Nephron progenitor cell (in vitro differentiated cells): Measurements from ENCODE around the gene TADA1.
A peak's percentile ranks its signal among the peaks of the same experiment; 100 is the strongest.

ENCODE experiments used
- DNase-seq: peaks from one replicate; pipeline ENCODE4 v3.0.0; 2021
- H3K27ac Mint-ChIP-seq: 2 replicates; pipeline ENCODE4 v1.8.0; 2021; ENCODE audit warnings: mild to moderate bottlenecking, moderate library complexity, mixed read lengths
- H3K27me3 Mint-ChIP-seq: 2 replicates; pipeline ENCODE4 v1.8.0; 2021; ENCODE audit warnings: mild to moderate bottlenecking, low read depth, mixed read lengths; ENCODE audit not compliant: poor library complexity
- H3K36me3 Mint-ChIP-seq: 2 replicates; pipeline ENCODE4 v1.8.0; 2021; ENCODE audit warnings: low read depth, mixed read lengths
- H3K4me1 Mint-ChIP-seq: 2 replicates; pipeline ENCODE4 v1.8.0; 2021; ENCODE audit warnings: mixed read lengths
- H3K4me3 Mint-ChIP-seq: 2 replicates; pipeline ENCODE4 v1.8.0; 2021; ENCODE audit warnings: mild to moderate bottlenecking, moderate library complexity, mixed read lengths
- H3K9me3 Mint-ChIP-seq: 2 replicates; pipeline ENCODE4 v1.8.0; 2021; ENCODE audit warnings: mild to moderate bottlenecking, moderate library complexity, mixed read lengths
- CTCF ChIP-seq: fragments of 200-600 bp; sonication (generic); IDR thresholded peaks from 2 replicates; pipeline ENCODE4 v1.5.0; 2021; ENCODE audit warnings: antibody characterized with exemption

Gene TADA1

DNA sequence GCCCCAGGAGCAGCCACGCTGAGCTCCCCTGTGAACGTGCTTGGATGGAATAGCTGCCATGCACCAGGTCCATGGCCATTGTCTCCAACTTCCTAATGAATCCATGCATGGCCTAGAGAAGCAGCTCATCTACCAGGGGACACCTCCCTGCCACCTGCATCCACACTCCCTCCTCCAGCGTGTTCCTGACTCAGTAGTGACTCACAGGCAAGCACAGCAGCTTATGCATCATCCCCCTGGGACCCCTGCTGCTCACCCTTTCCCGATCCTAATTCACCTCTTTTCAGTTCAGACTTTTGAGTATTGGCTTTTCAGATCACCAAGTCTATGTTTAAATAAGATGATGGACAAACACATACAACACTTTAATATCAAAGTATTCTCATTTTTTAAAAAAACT lies 39.9 kb upstream of the TADA1 start:
- peaks cover 4% of the 10 kb centered on the region for H3K4me1 Mint-ChIP-seq
- no peak overlapping the region for H3K27ac Mint-ChIP-seq
- H3K36me3 Mint-ChIP-seq = peaks cover 15% of the 10 kb centered on the region
- H3K9me3 Mint-ChIP-seq = peaks cover 28% of the 10 kb centered on the region
- no peak overlapping the region for H3K4me3 Mint-ChIP-seq
- no peak for DNase-seq
- peaks cover 41% of the 10 kb centered on the region for H3K27me3 Mint-ChIP-seq
- TF ChIP-seq CTCF = no peak

DNA sequence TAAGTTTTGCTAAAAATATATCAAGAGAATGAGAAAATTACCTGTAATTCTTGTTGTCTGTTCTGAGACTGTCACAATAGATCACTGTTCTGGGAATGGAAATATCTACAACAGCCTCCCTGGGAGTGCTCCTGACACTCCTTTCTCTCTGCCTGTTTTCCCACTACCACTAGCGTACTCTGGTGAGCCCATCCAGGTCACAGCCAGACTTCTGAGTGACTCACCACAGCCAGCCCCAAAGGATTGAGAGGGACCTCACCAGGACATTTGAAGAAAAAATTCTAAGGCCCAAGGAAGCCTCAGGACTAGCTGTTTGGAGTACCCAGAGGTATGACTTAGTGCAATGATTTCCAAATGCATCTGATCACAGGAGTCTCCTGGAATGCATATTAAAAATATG lies 39.0 kb upstream of the TADA1 start:
- H3K27me3 Mint-ChIP-seq = peaks cover 34% of the 10 kb centered on the region

DNA sequence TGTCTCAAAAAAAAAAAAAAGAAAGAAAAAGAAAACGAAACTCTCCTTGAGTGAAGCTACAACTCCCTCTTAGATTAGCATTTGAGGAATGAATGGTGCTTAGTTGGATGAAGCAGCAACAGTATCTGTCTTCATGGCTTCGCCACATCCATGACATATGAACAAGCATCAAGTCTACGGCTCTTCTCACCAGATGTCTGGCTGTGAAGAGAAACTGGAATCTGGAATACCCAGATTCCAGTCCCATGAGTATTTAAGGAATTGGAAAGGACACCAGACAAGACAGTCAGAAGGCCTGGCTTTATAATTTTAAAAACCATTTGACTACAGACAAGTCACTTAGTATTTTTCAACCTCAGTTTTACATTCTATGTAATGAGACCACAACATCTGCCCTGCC lies 38.0 kb upstream of the TADA1 start:
- no peak overlapping the region for H3K4me3 Mint-ChIP-seq
- no peak overlapping the region for H3K27ac Mint-ChIP-seq
- peaks cover 24% of the 10 kb centered on the region for H3K27me3 Mint-ChIP-seq
- no peak for DNase-seq
- peaks cover 22% of the 10 kb centered on the region for H3K9me3 Mint-ChIP-seq
- H3K36me3 Mint-ChIP-seq = peaks cover 16% of the 10 kb centered on the region
- TF ChIP-seq CTCF = no peak
- peaks cover 4% of the 10 kb centered on the region for H3K4me1 Mint-ChIP-seq

More for the DNA sequence above, 39.0 kb upstream of the TADA1 start:
- no peak overlapping the region for H3K27ac Mint-ChIP-seq
- H3K4me3 Mint-ChIP-seq = no peak overlapping the region
- peaks cover 28% of the 10 kb centered on the region for H3K9me3 Mint-ChIP-seq
- DNase-seq = no peak
- TF ChIP-seq CTCF = no peak
- H3K4me1 Mint-ChIP-seq = peaks cover 4% of the 10 kb centered on the region
- peaks cover 16% of the 10 kb centered on the region for H3K36me3 Mint-ChIP-seq

GRCh38 chr1:166911624-166912023 lies 35.6 kb upstream of the TADA1 start:
- Mint-ChIP-seq H3K9me3 (peaks cover 22% of the 10 kb centered on the region), H3K27ac (no peak overlapping the region), H3K27me3 (peaks cover 12% of the 10 kb centered on the region), H3K4me1 (peaks cover 4% of the 10 kb centered on the region), H3K4me3 (no peak overlapping the region), H3K36me3 (peaks cover 16% of the 10 kb centered on the region)
- TF ChIP-seq CTCF = no peak
- no peak for DNase-seq

- peak; percentile 69 for DNase-seq
- Mint-ChIP-seq H3K27ac (no peak overlapping the region), H3K36me3 (peaks cover 16% of the 10 kb centered on the region), H3K27me3 (peaks cover 9% of the 10 kb centered on the region), H3K9me3 (peaks cover 22% of the 10 kb centered on the region), H3K4me1 (peaks cover 4% of the 10 kb centered on the region), H3K4me3 (no peak overlapping the region)
- peak; percentile 85 for TF ChIP-seq CTCF
Observed at GRCh38 chr1:166910396-166910994, 34.4 kb upstream of the TADA1 start.

- H3K4me3 Mint-ChIP-seq = no peak overlapping the region
- H3K27ac Mint-ChIP-seq = no peak overlapping the region
- H3K36me3 Mint-ChIP-seq = peaks cover 16% of the 10 kb centered on the region
- no peak for TF ChIP-seq CTCF
- peaks cover 11% of the 10 kb centered on the region for H3K27me3 Mint-ChIP-seq
- peaks cover 4% of the 10 kb centered on the region for H3K4me1 Mint-ChIP-seq
- DNase-seq = no peak
- peaks cover 22% of the 10 kb centered on the region for H3K9me3 Mint-ChIP-seq
Observed at GRCh38 chr1:166908942-166909341, 32.9 kb upstream of the TADA1 start.
